ENCODE measurements around the gene ELMOD3. TPM values are rescaled to one million over a fixed set of nuclear protein-coding genes. Genes with fewer than 3 reads are reported as not detected.

The ELMOD3 gene
- total and polyA plus RNA-seq, 9 of the 15 experiments (the other 6 are each of a cell fraction or from before 2014, with no cell fraction given): 2.7 to 18.7 (median 11.6) TPM

- peak; percentile 22; the same call in 1 of the 2 replicates for TF ChIP-seq REST (IDR thresholded peaks at IDR 0.05; ENCODE audit: borderline replicate concordance)
- TF ChIP-seq REST (CRISPR knock-in tag; IDR thresholded peaks at IDR 0.05; ENCODE audit: low read depth): no peak; the same call in 1 of the 2 replicates
- TF ChIP-seq KLF6 (CRISPR knock-in tag; IDR thresholded peaks at IDR 0.05; ENCODE audit: borderline replicate concordance): peak; percentile 34; the same call in 1 of the 2 replicates
- TF ChIP-seq NFIC (IDR thresholded peaks at IDR 0.05): peak; percentile 87
- TF ChIP-seq NR2C2 (CRISPR knock-in tag; IDR thresholded peaks at IDR 0.05): no peak
- TF ChIP-seq NR2C2 (tag; IDR thresholded peaks at IDR 0.05): peak; percentile 63; the same call in 1 of the 2 replicates
- TF ChIP-seq NFE2 (IDR thresholded peaks at IDR 0.05; ENCODE audit: low read depth): peak; percentile 91
- TF ChIP-seq SETDB1 (IDR thresholded peaks at IDR 0.05; ENCODE audit: low read length): no peak
- TF ChIP-seq NR4A1 (CRISPR knock-in tag; IDR thresholded peaks at IDR 0.05): no peak
- TF ChIP-seq NR4A1 (tag; IDR thresholded peaks at IDR 0.05): peak; percentile 54; the same call in 1 of the 2 replicates
- TF ChIP-seq GATAD2B (IDR thresholded peaks at IDR 0.05; ENCODE audit: borderline replicate concordance): peak; percentile 54; the same call in 1 of the 2 replicates
- peak; percentile 58 for TF ChIP-seq RB1 (IDR thresholded peaks at IDR 0.05; ENCODE audit: low read depth)
- no peak for TF ChIP-seq NUFIP1 (IDR thresholded peaks at IDR 0.05; ENCODE audit: partially characterized antibody)
- TF ChIP-seq POLR2AphosphoS5 (IDR thresholded peaks at IDR 0.05; ENCODE audit: control insufficient read depth, insufficient read depth, low read depth, low read length): peak; percentile 54; the same call in 1 of the 2 replicates
- TF ChIP-seq SOX6 (IDR thresholded peaks at IDR 0.05): 0 out of 2 replicates have a peak, but pooled peaks have one; percentile 33
- peak; percentile 84 for TF ChIP-seq GABPA (tag; conservative IDR thresholded peaks at IDR 0.05; ENCODE audit: low read depth)
- TF ChIP-seq KLF1 (tag; IDR thresholded peaks at IDR 0.05): 0 out of 2 replicates have a peak, but pooled peaks have one; percentile 51
- no peak for TF ChIP-seq BRF1 (IDR thresholded peaks at IDR 0.05; ENCODE audit: borderline replicate concordance, extremely low read depth, insufficient read length)
- TF ChIP-seq TOE1 (IDR thresholded peaks at IDR 0.05; ENCODE audit: borderline replicate concordance): peak; percentile 57; the same call in 1 of the 2 replicates
- TF ChIP-seq TOE1 (CRISPR knock-in tag; IDR thresholded peaks at IDR 0.05; ENCODE audit: borderline replicate concordance, low read depth): no peak
- no peak for TF ChIP-seq ZNF212 (CRISPR knock-in tag; IDR thresholded peaks at IDR 0.05)
- no peak for TF ChIP-seq NONO (IDR thresholded peaks at IDR 0.05; ENCODE audit: low read depth in 2 of 2, low read length in 1 of 2)
- TF ChIP-seq ZBTB17 (CRISPR knock-in tag; IDR thresholded peaks at IDR 0.05): no peak
These were observed 83.1 kb downstream of the ELMOD3 start (continued) for GRCh38 chr2:85437488-85438200.

Measured in K562 (cell line).